Small intestine (tissue), 7 donors: ENCODE data around the gene COMMD4. TPM values are rescaled to one million over a fixed set of nuclear protein-coding genes. Genes with fewer than 3 reads are reported as not detected.
A peak's percentile ranks its signal among the peaks of the same experiment; 100 is the strongest.
"Not testable (repeated sequence)": the region's sequence is repeated elsewhere in the genome, so short reads cannot be mapped to it uniquely, and the experiment has no call there.

Experiments used
- DNase-seq, 2 donors: peaks; one replicate each; pipeline versions ENCODE4 v3.0.0 to v3.0.0-alpha.2; 2013
- FAIRE-seq: peaks from 2 replicates; lab custom pipeline; 2012; peaks lifted over from hg19 to GRCh38; lab: Jason Lieb, UNC
- H3K27ac ChIP-seq, 3 donors: one replicate each; pipeline ENCODE4 v1.5.1; 2013; ENCODE audit warnings: low read length in 2 of 3, mild to moderate bottlenecking in 2 of 3, control low read depth in 1 of 3, inconsistent platforms in 1 of 3, low read depth in 1 of 3, moderate library complexity in 1 of 3
- H3K27me3 ChIP-seq, 3 donors: one replicate each; pipeline ENCODE4 v1.6.1; 2013; ENCODE audit warnings: low read length in 3 of 3, inconsistent platforms in 1 of 3; ENCODE audit not compliant: control insufficient read depth in 3 of 3, insufficient read depth in 3 of 3
- H3K36me3 ChIP-seq, 3 donors: one replicate each; pipeline ENCODE4 v1.6.1; 2013; ENCODE audit warnings: low read length in 3 of 3, inconsistent platforms in 1 of 3, low read depth in 1 of 3, mild to moderate bottlenecking in 1 of 3, moderate library complexity in 1 of 3; ENCODE audit not compliant: control insufficient read depth in 3 of 3, insufficient read depth in 2 of 3
- H3K4me1 ChIP-seq, 3 donors: one replicate each; pipeline ENCODE4 v1.6.1; 2013; ENCODE audit warnings: low read length in 2 of 3, inconsistent platforms in 1 of 3, low read depth in 1 of 3, mild to moderate bottlenecking in 1 of 3, moderate library complexity in 1 of 3; ENCODE audit not compliant: control insufficient read depth in 3 of 3, insufficient read depth in 2 of 3
- H3K4me3 ChIP-seq, 3 donors: one replicate each; pipeline ENCODE4 v1.5.1; 2013; ENCODE audit warnings: low read length in 3 of 3, control low read depth in 1 of 3, inconsistent platforms in 1 of 3, low read depth in 1 of 3, mild to moderate bottlenecking in 1 of 3, moderate library complexity in 1 of 3
- H3K9me3 ChIP-seq, 2 donors: one replicate each; pipeline ENCODE4 v1.6.1; 2013; ENCODE audit warnings: low read depth in 1 of 2, low read length in 1 of 2; ENCODE audit not compliant: control insufficient read depth in 2 of 2, insufficient read depth in 1 of 2
- WGBS, 3 donors: extraction: QIAGEN DNeasy Blood & Tissue Kit; methylation state at CpG; one replicate each; pipeline ENCODE4 v1.1.7; 2013; 5-methylcytosine and 5-hydroxymethylcytosine counted together
- polyA plus RNA-seq, 4 donors: library from polyadenylated mRNA; stranded (reverse) in 3 of 4; unstranded in 1 of 4; fragments of 200-250 nt in 3 of 4; fragments of 120-200 nt in 1 of 4; gene quantifications; one replicate each; pipeline versions ENCODE4 v1.2.1 to v1.2.3, GENCODE V29; 2013
- donor health status: healthy with polysubstance abuse.
- donor health status: control.
- donor health status: control.
- donor health status: Bipolar disorder and iron deficiency.
- donor health status: healthy.

COMMD4 gene
- polyA plus RNA-seq, 4 donors, result 88.1 to 177 (median 114) TPM

DNA sequence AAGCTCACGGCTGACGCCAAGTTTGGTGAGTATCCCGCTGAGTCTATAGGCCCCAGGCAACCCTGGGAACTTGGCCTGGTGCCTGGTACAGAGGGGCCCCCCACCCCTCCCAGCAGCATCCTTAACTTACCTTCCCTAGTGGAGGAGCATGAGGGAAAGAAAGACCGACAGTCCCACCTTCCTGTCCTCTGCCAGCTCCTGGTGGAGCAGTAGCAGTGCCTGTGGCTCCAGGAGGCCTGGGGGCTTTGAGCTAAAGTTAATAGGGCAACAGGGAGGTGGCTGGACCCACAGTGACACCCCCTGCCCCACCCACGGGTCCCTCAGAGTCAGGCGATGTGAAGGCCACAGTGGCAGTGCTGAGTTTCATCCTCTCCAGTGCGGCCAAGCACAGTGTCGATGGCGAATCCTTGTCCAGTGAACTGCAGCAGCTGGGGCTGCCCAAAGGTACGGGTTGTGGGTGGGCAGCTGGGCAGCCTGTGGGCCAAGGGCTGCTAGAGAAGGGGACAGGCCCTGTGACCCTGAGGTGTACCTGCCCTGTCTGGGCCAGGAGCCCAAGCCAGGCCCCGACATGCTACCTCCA lies 2.9 kb downstream of the COMMD4 start:
- Histone ChIP-seq H3K9me3 (no peaks in the 10 kb centered on the region), H3K27me3 (no peaks in the 10 kb centered on the region), H3K27ac (no peak overlapping the region), H3K36me3 (peaks cover 0 to 31% (median 0%) of the 10 kb centered on the region in 3 donors), H3K4me1 (no peaks in the 10 kb centered on the region), H3K4me3 (no peak overlapping the region)
- WGBS, 3 donors, result 88 to 93% (median 92%) methylated on average over 11 of the region's 11 CpGs
- DNase-seq, result no peak
- FAIRE-seq, result no peak

DNA sequence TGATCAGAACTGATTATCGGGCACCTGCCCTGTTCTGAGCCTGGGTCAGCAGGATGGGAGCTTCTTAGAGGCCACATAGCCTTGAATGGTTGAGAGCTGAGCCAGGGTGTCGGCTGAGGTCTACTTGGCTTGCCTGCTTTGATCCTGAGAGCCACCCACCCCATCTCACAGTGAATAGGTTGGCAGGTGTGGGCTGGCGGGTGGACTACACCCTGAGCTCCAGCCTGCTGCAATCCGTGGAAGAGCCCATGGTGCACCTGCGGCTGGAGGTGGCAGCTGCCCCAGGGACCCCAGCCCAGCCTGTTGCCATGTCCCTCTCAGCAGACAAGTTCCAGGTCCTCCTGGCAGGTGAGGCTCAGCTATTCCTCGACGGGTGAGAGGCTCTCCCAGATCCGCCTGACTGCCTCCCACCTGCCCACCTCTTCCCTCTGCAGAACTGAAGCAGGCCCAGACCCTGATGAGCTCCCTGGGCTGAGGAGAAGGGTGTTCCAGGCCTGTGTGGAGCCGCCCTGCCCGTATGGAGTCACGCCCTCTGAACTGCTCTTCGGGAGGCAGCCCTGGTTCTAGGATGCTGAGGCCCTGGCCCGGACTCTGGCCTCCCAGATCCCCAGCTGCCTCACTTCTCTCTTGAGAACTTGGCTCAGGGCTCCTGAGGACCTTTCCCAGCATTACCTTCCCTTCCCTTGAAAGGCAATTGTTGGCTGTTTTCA lies 3.8 kb downstream of the COMMD4 start:
- Histone ChIP-seq H3K4me3 (no peak overlapping the region), H3K4me1 (no peaks in the 10 kb centered on the region), H3K27me3 (no peaks in the 10 kb centered on the region), H3K36me3 (peaks cover 0 to 31% (median 0%) of the 10 kb centered on the region in 3 donors), H3K9me3 (no peaks in the 10 kb centered on the region), H3K27ac (no peak overlapping the region)
- no peak for DNase-seq
- 75 to 85% (median 79%) methylated on average over 13 of the region's 13 CpGs for WGBS, 3 donors
- no peak for FAIRE-seq

DNA sequence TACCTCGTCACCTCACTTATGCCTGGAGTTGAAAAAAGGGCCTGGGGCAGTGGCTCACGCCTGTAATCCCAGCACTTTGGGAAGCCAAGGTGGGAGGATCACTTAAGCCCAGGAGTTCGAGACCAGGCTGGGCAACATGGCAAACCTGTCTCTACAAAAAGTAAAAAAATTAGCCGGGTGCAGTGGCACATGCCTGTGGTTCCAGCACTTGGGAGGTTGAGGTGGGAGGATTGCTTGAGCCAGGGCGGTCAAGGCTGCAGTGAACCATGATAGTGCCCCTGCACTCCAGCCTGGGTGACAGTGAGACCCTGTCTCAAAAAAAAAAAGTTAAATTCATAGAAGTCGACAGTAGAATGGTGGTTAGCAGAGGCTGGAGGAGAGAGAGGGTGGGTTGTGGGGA lies 6.4 kb downstream of the COMMD4 start:
- Histone ChIP-seq H3K27ac (no peak overlapping the region), H3K27me3 (no peaks in the 10 kb centered on the region), H3K36me3 (peaks cover 0 to 31% (median 0%) of the 10 kb centered on the region in 3 donors), H3K4me1 (no peaks in the 10 kb centered on the region), H3K9me3 (no peaks in the 10 kb centered on the region), H3K4me3 (no peak overlapping the region)
- DNase-seq (no peak), FAIRE-seq (no peak)
- WGBS, 3 donors, result 83 to 88% (median 86%) methylated on average over 6 of the region's 6 CpGs

DNA sequence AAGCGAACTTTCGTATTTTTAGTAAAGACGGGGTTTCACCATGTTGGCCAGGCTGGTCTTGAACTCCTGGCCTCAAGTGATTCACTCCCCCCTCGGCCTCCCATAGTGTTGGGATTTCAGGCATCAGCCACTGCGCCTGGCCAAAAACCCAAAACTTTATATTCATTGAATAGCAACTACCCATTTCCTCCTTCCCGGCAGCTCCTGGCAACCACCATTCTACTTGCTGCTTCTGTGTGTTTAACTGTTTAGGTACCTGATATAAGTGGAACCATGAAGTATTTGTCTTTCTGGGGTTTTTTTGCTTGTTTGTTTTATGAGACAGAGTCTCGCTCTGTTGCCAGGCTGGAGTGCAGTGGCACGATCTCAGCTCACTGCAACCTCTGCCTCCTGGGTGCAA lies 8.1 kb downstream of the COMMD4 start:
- 57 to 63% (median 58%) methylated on average over 8 of the region's 8 CpGs for WGBS, 3 donors
- not testable (repeated sequence) for FAIRE-seq, H3K27me3 ChIP-seq, H3K27ac ChIP-seq, H3K4me1 ChIP-seq, H3K4me3 ChIP-seq, DNase-seq, H3K9me3 ChIP-seq
- peaks cover 0 to 24% (median 0%) of the 10 kb centered on the region in 3 donors for H3K36me3 ChIP-seq

DNA sequence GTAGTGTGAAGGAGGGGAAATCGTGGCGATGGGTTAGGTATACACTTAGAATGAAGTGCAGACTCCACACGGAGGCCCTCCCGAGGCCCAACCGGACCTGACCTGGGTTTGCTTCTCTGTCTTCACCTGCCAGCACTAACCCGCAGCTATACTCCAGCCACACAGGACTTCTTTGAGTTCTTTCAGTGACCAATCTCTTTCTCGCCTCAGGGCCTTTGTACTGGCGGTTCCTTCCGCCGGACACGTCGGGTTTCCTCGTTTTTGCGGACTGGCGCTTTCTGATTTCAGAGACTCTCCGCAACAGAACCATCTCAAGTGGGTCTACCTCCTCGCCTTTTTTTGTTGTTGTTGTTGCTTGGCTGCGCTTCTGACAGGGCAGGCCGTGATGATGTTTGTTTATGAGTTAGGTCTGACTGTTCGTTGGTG lies 10.9 kb downstream of the COMMD4 start, which contains the start of gene NEIL1:
NEIL1 (plus strand) TSS at position 244 of the 426 bp plus-strand sequence. CDS start 1,867 bp downstream, outside the sequence.
- Histone ChIP-seq H3K4me3 (peak within 1 kb of the TSS; percentile 75 to 81 (median 80)), H3K36me3 (peaks cover 0 to 19% (median 0%) of the 10 kb centered on the region in 3 donors), H3K9me3 (no peaks in the 10 kb centered on the region), H3K27ac (peak within 1 kb of the TSS in 2 of 3 donors; percentile 18 to 70), H3K4me1 (peaks cover 0 to 8% (median 5%) of the 10 kb centered on the region in 3 donors), H3K27me3 (peaks cover 0 to 2% (median 0%) of the 10 kb centered on the region in 3 donors)
- FAIRE-seq, result no peak
- 12 to 21% (median 13%) methylated on average over 20 of the region's 20 CpGs for WGBS, 3 donors
- peak in 1 of 2 donors; percentile 67 for DNase-seq

DNA sequence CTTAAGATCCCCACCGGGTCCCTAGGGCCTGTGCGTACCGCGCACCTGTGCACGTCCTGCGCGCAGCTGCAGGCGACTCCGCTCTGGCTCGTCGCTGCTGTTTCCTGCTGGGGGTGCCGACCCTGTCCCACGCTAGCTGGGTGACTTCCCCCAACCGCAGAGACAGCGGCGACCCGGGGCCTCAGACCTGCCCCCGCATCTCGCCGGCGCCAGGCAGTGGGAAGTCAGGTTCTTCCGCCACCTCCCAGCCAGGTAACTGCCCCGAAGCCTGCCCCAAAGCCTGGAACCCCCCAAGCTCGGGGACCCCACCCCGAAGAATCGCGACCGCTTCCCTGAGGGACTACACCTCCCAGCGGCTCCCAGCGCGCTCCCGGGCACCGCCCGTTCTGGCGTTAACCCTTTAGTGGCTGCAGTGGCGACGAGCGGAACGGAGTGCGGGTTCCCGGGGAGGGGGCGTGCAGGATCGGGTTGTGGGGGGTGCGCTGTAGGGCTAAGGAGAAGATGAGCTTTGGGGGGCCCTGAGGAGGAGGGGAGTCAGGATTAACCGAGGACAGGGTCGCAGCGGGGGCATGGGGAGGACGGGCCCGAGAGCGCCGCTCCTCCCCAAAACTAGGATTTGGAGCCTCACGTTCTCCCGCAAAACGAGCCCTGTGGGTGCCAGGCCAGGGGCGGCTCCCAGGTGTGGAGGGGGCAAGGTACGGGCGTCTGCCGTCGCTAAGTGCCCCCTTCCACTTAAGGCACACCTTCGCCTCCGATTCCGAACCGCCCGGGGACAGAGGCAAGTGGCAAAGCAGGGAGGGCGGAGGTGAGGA lies 11.6 kb downstream of the COMMD4 start:
- peak overlapping the region; percentile 75 to 81 (median 80) for H3K4me3 ChIP-seq
- H3K27ac ChIP-seq, result peak overlapping the region in 2 of 3 donors; percentile 18 to 70
- FAIRE-seq, result no peak
- peaks cover 0 to 2% (median 0%) of the 10 kb centered on the region in 3 donors for H3K27me3 ChIP-seq
- WGBS, 3 donors, result 0 to 1% (median 1%) methylated on average over 63 to 65 of the region's 65 CpGs
- peaks cover 0 to 8% (median 5%) of the 10 kb centered on the region in 3 donors for H3K4me1 ChIP-seq
- no peaks in the 10 kb centered on the region for H3K9me3 ChIP-seq
- peak; percentile 64 to 85 for DNase-seq
- peaks cover 0 to 24% (median 0%) of the 10 kb centered on the region in 3 donors for H3K36me3 ChIP-seq

DNA sequence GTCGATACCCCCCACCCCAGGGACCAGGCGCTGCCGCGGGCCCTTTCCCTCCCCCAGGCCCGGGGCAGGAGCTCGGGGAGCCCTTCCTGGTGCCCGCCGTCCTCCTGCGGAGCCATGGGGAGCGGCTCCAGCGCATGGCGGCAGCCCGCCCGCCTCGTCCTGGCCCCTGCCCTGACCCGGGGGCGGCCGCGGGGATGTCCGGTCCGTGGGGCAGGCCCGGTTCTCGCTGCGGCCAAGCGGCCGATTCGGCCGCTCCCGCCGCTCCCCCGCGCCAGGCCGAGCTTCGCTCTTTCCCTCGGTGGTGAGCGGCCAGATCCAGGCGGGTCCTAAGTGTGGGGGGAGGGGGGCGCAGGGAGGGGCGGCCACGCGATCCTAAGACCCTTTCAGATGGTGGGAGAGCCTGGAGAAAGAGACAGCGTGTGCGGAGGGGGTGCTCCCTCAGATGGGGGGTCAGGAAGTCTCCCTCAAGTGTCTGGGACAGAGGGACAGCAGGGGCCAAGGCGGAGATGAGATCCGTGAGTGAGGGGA lies 12.2 kb downstream of the COMMD4 start:
- no peaks in the 10 kb centered on the region for H3K9me3 ChIP-seq
- peak in 1 of 2 donors; percentile 6 for DNase-seq
- peak overlapping the region; percentile 75 to 81 (median 80) for H3K4me3 ChIP-seq
- peaks cover 0 to 8% (median 5%) of the 10 kb centered on the region in 3 donors for H3K4me1 ChIP-seq
- H3K27me3 ChIP-seq, result peaks cover 0 to 2% (median 0%) of the 10 kb centered on the region in 3 donors
- H3K36me3 ChIP-seq, result peaks cover 0 to 29% (median 0%) of the 10 kb centered on the region in 3 donors
- peak overlapping the region in 2 of 3 donors; percentile 17 to 18 for H3K27ac ChIP-seq
- WGBS, 3 donors, result 1 to 3% (median 1%) methylated on average over 33 to 45 of the region's 45 CpGs
- FAIRE-seq, result no peak
